ENCODE data around the gene DPP7.

DNA sequence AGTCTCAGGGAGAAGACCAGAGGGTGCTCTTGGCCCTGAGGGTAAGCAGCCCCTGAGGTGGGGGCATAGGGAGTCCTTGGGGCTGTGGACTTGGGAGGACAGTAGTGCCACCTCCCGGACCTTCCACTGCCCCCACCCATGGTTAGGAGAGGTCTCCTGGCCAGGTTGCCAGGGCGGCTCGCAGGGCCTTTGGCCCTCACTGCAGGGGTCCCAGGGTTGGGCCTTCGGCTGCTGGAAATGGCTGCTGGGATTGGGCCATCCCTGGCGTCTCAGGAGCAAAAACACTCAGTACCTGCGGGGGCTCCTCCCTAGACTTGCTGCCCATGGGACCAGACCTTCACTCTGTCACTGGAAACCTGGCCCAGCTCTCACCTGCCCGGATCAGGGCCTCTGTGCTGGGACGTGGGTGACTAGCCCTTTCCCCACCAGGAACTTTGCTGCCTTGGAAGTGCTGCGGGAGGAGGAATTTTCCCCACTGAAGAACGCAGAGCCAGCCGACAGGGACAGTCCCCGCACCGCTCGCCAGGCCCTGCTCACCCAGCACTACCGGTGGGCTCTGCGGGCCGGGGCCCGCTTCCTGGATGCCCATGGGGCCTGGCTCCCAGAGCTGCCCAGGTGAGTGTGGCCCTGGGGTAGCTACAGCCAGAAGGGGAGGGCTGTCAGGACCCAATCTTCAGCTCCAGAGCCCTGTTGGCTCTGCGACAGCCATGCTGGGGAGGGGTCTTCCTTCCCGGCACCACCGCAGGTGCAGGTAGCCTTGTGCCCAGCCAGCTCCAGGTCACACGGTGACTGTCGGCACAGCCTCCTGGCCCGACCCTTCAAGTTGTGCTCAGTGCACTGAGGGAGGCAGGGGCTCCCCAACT lies 34.0 kb downstream of the DPP7 start:
- TF ChIP-seq POLR2A (IDR thresholded peaks at IDR 0.05; ENCODE audit: low read depth, low read length) (no peak), TAF1 (IDR thresholded peaks at IDR 0.05; ENCODE audit: borderline replicate concordance, low read depth, low read length) (no peak), POLR2AphosphoS5 (IDR thresholded peaks at IDR 0.05; ENCODE audit: low read depth, low read length) (no peak)

All from GM12892 (cell line).